ENCODE measurements around the gene TRIM41.

The TRIM41 gene

DNA sequence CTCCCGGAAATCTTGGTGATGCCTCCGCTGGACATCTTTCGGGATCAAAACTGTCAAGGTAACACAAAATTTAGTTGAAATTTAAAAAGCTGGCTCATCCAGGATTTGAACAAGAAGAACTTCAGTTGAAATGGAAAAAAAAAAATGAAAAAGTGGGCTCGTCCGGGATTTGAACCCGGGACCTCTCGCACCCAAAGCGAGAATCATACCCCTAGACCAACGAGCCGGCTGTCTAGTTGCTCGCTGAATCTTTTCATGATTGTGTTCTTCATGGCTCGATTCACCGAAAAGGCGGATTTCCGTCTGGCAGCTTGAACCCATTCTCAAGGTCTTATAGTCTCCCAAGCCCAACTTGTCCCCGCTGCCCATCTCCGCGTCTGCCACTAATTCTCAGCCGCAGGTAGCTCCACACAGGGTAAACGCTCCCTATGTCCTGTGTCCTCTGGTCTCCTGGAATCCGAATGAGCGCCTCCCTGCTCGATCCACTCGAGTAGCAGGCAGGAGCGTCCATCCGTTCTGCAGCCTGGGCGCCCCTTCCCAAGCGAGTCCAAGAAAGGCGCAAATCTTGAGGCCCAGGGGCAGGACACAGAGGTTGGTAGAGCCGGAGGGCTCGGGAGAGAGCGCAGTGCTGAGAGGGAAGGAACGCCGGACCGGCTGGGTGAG lies 34.2 kb upstream of the TRIM41 start:
- ChIA-PET CTCF (interaction anchor here (1.0 to 3.8 kb wide), 5 partner anchors 9 to 23 kb away, joined by 3 to 29 read pairs (median 5); partner anchors contain the start of gene TRIM7), POLR2A (interaction anchor here (1.7 to 3.5 kb wide), 3 partner anchors 18 to 72 kb away, joined by 6 to 17 read pairs (median 6); partner anchors contain the start of gene TRIM52)
- H3K4me3 ChIP-seq (ENCODE audit: low read depth, low read length), result peak overlapping the region; percentile 90
- TF ChIP-seq, protein P1, sequence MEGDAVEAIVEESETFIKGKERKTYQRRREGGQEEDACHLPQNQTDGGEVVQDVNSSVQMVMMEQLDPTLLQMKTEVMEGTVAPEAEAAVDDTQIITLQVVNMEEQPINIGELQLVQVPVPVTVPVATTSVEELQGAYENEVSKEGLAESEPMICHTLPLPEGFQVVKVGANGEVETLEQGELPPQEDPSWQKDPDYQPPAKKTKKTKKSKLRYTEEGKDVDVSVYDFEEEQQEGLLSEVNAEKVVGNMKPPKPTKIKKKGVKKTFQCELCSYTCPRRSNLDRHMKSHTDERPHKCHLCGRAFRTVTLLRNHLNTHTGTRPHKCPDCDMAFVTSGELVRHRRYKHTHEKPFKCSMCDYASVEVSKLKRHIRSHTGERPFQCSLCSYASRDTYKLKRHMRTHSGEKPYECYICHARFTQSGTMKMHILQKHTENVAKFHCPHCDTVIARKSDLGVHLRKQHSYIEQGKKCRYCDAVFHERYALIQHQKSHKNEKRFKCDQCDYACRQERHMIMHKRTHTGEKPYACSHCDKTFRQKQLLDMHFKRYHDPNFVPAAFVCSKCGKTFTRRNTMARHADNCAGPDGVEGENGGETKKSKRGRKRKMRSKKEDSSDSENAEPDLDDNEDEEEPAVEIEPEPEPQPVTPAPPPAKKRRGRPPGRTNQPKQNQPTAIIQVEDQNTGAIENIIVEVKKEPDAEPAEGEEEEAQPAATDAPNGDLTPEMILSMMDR (IDR thresholded peaks at IDR 0.05; ENCODE audit: insufficient read depth, low read length, missing control alignments), result no peak
- no peak for DNase-seq (ENCODE audit: low read depth, low spot score)

DNA sequence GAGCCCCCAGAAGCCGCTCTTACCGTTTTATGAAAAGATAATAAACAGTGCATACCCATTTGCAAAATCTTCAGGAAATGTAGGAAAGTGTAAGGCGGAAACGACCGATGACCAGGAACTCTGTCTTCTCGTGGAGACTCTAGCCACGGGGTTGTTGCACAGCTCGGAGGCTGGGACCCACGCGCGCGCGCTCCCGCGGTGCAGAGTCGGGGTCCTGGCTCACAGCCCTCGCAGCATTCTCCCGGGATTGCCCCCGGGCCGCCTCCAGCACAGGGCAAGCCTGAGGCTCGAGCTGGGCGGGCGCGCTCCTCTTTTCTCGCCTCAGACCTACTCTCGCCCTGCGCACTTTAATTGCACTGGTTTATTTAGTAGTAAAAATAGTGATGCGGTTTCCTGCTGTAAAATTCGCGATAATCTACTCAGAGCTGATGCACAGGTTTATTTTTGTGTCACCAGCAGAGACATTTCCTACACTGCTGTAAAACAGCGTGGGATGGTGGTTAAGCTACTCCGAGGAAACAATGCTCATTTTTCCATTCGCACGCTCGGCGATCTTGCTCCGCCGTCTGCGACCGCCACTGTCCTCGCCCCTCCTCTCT lies 33.6 kb upstream of the TRIM41 start:
- no peak for DNase-seq (ENCODE audit: low read depth, low spot score)
- TF ChIP-seq, protein P1 (IDR thresholded peaks at IDR 0.05; ENCODE audit: insufficient read depth, low read length, missing control alignments), result no peak
- ChIA-PET POLR2A (interaction anchor here (1.7 to 3.5 kb wide), 3 partner anchors 18 to 72 kb away, joined by 6 to 17 read pairs (median 6); partner anchors contain the start of gene TRIM52), CTCF (interaction anchor here (1.0 to 3.8 kb wide), 6 partner anchors 8 to 71 kb away, joined by 3 to 29 read pairs (median 4); partner anchors contain the start of genes TRIM52 and TRIM7)
- H3K4me3 ChIP-seq (ENCODE audit: low read depth, low read length), result peak overlapping the region; percentile 90

DNA sequence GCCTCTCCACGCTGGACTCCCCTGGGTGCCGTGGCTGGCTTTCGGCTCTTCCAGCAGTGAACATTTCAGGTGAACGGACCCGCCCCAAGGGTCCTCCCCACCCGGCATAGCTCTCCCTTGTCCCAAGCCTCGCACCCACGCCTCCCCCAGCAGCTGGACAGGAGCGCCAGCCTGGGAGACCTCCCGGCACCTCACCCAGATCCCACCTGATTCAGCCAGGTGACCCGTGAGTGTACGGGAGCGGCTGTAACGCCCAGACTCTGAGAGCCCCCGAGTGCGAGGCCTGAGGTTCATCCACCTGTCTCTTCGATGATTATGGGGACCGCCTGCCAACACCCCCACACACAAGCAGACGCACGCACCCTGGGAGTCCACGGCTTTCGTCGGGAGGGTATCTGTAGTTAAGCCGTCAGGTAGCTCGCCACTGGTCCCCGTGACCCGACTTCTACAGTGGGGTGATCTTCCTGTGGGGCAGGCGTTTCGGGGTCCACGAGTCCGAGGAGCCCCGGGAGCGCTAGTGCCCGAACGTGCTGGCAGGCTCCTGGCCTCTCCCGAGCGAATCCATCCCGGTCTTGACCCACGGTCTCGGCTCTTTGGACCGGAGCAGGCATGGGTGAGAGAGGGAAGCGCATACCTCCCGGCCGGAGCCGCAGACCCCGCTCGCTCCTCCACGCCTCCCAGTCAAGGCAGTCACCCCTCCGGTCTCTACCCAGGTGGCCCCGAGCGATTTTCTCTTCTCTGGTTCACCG lies 32.9 kb upstream of the TRIM41 start:
- POLR2A ChIA-PET, result interaction anchor here (3.5 kb wide), 1 partner anchor 17 kb away, joined by 17 read pairs; no protein-coding TSS in a partner anchor
- DNase-seq (ENCODE audit: low read depth, low spot score), result no peak
- CTCF ChIA-PET, result interaction anchor here (1.2 to 3.8 kb wide), 5 partner anchors 7 to 71 kb away, joined by 3 to 29 read pairs (median 9); partner anchors contain the start of genes TRIM52 and TRIM7
- TF ChIP-seq, protein P1 (IDR thresholded peaks at IDR 0.05; ENCODE audit: insufficient read depth, low read length, missing control alignments), result no peak
- peak overlapping the region; percentile 90 for H3K4me3 ChIP-seq (ENCODE audit: low read depth, low read length)

DNA sequence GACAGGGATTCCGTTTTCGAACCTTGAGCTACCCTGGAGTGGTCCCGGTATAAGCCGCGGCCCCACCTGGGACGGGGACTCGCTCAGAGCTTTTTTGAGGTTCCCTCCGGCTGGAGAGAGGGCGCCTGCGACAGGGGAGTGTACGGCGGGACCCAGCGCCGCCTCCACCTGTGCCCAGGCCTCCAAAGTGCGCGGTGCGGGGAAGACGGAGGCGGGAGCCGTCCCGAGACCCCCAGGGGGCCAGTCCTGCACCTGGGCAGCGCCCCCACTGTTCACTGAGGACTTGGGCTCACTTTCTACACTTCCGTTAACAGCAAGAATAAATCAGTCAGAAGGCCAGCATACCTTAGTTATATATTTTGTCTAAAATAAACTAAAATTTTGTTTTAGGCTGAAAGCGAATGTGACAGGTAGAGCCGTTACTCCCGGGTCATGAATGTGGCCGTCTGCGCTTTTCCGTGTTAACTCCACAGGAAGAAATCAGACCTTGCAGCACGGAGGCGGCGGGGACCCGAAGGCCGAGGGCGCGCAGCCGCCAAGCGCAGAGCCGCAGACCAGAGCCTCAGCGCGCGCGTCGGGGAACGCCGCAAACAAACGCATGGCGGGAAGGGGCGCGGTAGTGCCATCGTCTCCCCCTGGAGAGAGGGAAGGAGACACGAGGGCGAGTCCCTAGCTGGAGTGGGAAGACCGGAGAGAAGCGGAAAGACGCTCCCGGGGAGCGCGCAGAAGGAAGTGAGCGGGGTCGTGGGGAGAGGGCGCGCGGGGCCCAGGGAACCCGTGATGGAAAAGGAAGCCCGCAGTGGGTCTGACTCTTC lies 32.2 kb upstream of the TRIM41 start:
- CTCF ChIA-PET, result interaction anchor here (1.1 to 3.8 kb wide), 6 partner anchors 11 to 70 kb away, joined by 3 to 29 read pairs (median 7); partner anchors contain the start of genes TRIM52 and TRIM7
- POLR2A ChIA-PET, result interaction anchor here (0.6 to 2.5 kb wide), 9 partner anchors 10 to 70 kb away, joined by 3 to 26 read pairs (median 7); partner anchors contain the start of genes RACK1, TRIM41, TRIM52 and TRIM7

More for the DNA sequence above, 32.2 kb upstream of the TRIM41 start:
- DNase-seq (ENCODE audit: low read depth, low spot score), result no peak
- peak overlapping the region; percentile 90 for H3K4me3 ChIP-seq (ENCODE audit: low read depth, low read length)
- TF ChIP-seq, protein P1 (IDR thresholded peaks at IDR 0.05; ENCODE audit: insufficient read depth, low read length, missing control alignments), result peak; percentile 14

Measured in AG04449 (cell line).